Panc1 (cell line): ENCODE measurements around the gene JPH3. TPM values are rescaled to one million over a fixed set of nuclear protein-coding genes. Genes with fewer than 3 reads are reported as not detected.

ENCODE experiments used
- ATAC-seq: fragments of 200-7000 bp; cut with Tn5 transposase; 2 replicates; pipeline ENCODE4 v1.9.1; 2020; ENCODE audit warnings: mild to moderate bottlenecking, moderate library complexity
- BruUV-seq: library from RNA; stranded (reverse); fragments of 400-500 nt; replicated peaks from 2 replicates; lab custom pipeline; 2021; lab: Mats Ljungman, UMichigan
- CTCF ChIA-PET: fragments of 300-600 bp; sonication (Branson Sonifier 250); formaldehyde crosslinking; loops from one replicate; lab custom pipeline; 2022; ENCODE audit warnings: antibody characterized with exemption; lab: Charles Lee
- POLR2A ChIA-PET: fragments of 300-600 bp; sonication (Branson Sonifier 250); formaldehyde crosslinking; loops from one replicate; lab custom pipeline; 2022; ENCODE audit warnings: antibody characterized with exemption; lab: Charles Lee
- DNase-seq: peaks from one replicate; pipeline ENCODE4 v3.0.0-alpha.2; 2010; ENCODE audit warnings: low read depth, low spot score
- H3K27ac ChIP-seq: 2 replicates; pipeline ENCODE4 v1.5.1; 2011; ENCODE audit warnings: mild to moderate bottlenecking, low read length, inconsistent platforms
- H3K27me3 ChIP-seq: fragments of 200-500 bp; sonication (Bioruptor generic); 2 replicates; pipeline ENCODE4 v1.6.0; 2014; ENCODE audit warnings: low read length, inconsistent platforms; ENCODE audit not compliant: control insufficient read depth, insufficient read depth
- H3K36me3 ChIP-seq: fragments of 200-500 bp; sonication (Bioruptor generic); 2 replicates; pipeline ENCODE4 v1.5.1; 2014; ENCODE audit warnings: inconsistent platforms, mild to moderate bottlenecking, low read length, moderate library complexity; ENCODE audit not compliant: control insufficient read depth, insufficient read depth
- H3K4me1 ChIP-seq: 2 replicates; pipeline ENCODE4 v1.5.1; 2011; ENCODE audit warnings: inconsistent platforms, mild to moderate bottlenecking, low read length, moderate library complexity; ENCODE audit not compliant: control insufficient read depth, insufficient read depth
- H3K4me3 ChIP-seq, 2 experiments: 2 replicates each; pipeline ENCODE4 v1.5.1; 2011 to 2012; ENCODE audit warnings: low read depth in 2 of 2, low read length in 2 of 2, mild to moderate bottlenecking in 2 of 2, inconsistent platforms in 1 of 2, moderate library complexity in 1 of 2
- H3K9me3 ChIP-seq: fragments of 200-500 bp; sonication (Bioruptor generic); 2 replicates; pipeline ENCODE4 v1.5.1; 2014; ENCODE audit warnings: low read depth, mild to moderate bottlenecking, inconsistent platforms, low read length, moderate library complexity; ENCODE audit not compliant: control insufficient read depth, insufficient read depth
- POLR2AphosphoS5 ChIP-seq: IDR thresholded peaks from 2 replicates; pipeline ENCODE4 v1.6.1; 2012; ENCODE audit warnings: mild to moderate bottlenecking, low read depth, low read length, moderate library complexity
- SIN3A ChIP-seq: IDR thresholded peaks from 2 replicates; pipeline ENCODE4 v1.6.1; 2012; ENCODE audit warnings: low read depth, mild to moderate bottlenecking, low read length, moderate library complexity, borderline replicate concordance; ENCODE audit not compliant: insufficient read depth
- TCF7L2 ChIP-seq: IDR thresholded peaks from 2 replicates; pipeline ENCODE4 v1.6.1; 2011; ENCODE audit warnings: mild to moderate bottlenecking, low read depth, low read length, inconsistent platforms
- in situ Hi-C: cut with HindIII; loops from 2 replicates; pipeline ENCODE4 v1.10.0; 2016; ENCODE audit warnings: low sequenced_read_pairs, low pct_unique_long_range_greater_than_20kb
- intact Hi-C: fragments of 100-400 bp; cut with micrococcal nuclease; formaldehyde crosslinking; loops from one replicate; pipeline ENCODE4 v1.10.0; 2022; ENCODE audit not compliant: unreplicated experiment
- total RNA-seq: library from RNA; stranded (reverse); gene quantifications from one replicate; pipeline ENCODE4 v1.2.1, GENCODE V29; 2021; ENCODE audit not compliant: unreplicated experiment
- TF ChIP-seq, protein P1 (sequence below), 2 experiments: IDR thresholded peaks; 2 replicates each; pipeline ENCODE4 v1.6.1; 2011 to 2012; ENCODE audit warnings: low read depth in 2 of 2, control low read depth in 1 of 2, low read length in 1 of 2, mild to moderate bottlenecking in 1 of 2, moderate library complexity in 1 of 2; ENCODE audit not compliant: insufficient read depth in 1 of 2
- TF ChIP-seq, protein P2 (sequence below): fragments of 450-650 bp; IDR thresholded peaks from 2 replicates; pipeline ENCODE4 v1.5.1; 2017; ENCODE audit warnings: mild to moderate bottlenecking

Gene JPH3
- total RNA-seq, 1 experiment from 2014 or later, result 1.2 TPM

DNA sequence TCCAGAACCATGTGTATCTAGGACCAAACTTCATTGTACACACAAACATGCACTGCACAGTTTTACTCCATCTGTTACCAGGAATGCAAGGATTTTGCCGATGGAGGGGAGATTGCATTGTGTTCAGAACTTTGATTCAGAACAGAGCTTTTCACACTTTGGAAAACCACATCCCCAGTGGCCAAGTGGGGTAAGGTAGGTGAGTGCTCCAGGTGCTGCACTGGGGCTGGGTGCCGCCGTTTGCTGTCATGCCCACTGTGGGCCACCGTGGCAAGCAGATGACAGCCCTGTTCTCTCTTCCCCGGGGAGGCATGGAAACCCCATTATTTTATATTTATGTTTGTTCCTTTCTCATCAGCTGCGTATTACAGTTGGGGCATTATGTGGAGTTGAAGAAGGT lies 29.3 kb upstream of the JPH3 start:
- no peak for DNase-seq
- ChIA-PET CTCF (interaction anchor here (0.6 to 0.7 kb wide), 2 partner anchors 1056 to 1965 kb away, joined by 3 to 4 read pairs; no protein-coding TSS in a partner anchor), POLR2A (no interaction called here)
- intact Hi-C loops, result no loop called here
- Histone ChIP-seq H3K4me3 (no peak overlapping the region), H3K27me3 (no peaks in the 10 kb centered on the region), H3K36me3 (no peaks in the 10 kb centered on the region), H3K9me3 (no peaks in the 10 kb centered on the region), H3K27ac (no peak overlapping the region), H3K4me1 (peaks cover 10% of the 10 kb centered on the region)
- TF ChIP-seq SIN3A (no peak), POLR2AphosphoS5 (no peak), TCF7L2 (no peak)
- TF ChIP-seq, protein P1, sequence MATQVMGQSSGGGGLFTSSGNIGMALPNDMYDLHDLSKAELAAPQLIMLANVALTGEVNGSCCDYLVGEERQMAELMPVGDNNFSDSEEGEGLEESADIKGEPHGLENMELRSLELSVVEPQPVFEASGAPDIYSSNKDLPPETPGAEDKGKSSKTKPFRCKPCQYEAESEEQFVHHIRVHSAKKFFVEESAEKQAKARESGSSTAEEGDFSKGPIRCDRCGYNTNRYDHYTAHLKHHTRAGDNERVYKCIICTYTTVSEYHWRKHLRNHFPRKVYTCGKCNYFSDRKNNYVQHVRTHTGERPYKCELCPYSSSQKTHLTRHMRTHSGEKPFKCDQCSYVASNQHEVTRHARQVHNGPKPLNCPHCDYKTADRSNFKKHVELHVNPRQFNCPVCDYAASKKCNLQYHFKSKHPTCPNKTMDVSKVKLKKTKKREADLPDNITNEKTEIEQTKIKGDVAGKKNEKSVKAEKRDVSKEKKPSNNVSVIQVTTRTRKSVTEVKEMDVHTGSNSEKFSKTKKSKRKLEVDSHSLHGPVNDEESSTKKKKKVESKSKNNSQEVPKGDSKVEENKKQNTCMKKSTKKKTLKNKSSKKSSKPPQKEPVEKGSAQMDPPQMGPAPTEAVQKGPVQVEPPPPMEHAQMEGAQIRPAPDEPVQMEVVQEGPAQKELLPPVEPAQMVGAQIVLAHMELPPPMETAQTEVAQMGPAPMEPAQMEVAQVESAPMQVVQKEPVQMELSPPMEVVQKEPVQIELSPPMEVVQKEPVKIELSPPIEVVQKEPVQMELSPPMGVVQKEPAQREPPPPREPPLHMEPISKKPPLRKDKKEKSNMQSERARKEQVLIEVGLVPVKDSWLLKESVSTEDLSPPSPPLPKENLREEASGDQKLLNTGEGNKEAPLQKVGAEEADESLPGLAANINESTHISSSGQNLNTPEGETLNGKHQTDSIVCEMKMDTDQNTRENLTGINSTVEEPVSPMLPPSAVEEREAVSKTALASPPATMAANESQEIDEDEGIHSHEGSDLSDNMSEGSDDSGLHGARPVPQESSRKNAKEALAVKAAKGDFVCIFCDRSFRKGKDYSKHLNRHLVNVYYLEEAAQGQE (IDR thresholded peaks at IDR 0.05; ENCODE audit: insufficient read depth in 1 of 2, low read depth in 2 of 2, low read length in 1 of 2), result no peak
- TF ChIP-seq, protein P2, sequence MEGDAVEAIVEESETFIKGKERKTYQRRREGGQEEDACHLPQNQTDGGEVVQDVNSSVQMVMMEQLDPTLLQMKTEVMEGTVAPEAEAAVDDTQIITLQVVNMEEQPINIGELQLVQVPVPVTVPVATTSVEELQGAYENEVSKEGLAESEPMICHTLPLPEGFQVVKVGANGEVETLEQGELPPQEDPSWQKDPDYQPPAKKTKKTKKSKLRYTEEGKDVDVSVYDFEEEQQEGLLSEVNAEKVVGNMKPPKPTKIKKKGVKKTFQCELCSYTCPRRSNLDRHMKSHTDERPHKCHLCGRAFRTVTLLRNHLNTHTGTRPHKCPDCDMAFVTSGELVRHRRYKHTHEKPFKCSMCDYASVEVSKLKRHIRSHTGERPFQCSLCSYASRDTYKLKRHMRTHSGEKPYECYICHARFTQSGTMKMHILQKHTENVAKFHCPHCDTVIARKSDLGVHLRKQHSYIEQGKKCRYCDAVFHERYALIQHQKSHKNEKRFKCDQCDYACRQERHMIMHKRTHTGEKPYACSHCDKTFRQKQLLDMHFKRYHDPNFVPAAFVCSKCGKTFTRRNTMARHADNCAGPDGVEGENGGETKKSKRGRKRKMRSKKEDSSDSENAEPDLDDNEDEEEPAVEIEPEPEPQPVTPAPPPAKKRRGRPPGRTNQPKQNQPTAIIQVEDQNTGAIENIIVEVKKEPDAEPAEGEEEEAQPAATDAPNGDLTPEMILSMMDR, result no peak
- no TSS peak for BruUV-seq
- ATAC-seq, result no peak
- in situ Hi-C loops, result no loop called here

DNA sequence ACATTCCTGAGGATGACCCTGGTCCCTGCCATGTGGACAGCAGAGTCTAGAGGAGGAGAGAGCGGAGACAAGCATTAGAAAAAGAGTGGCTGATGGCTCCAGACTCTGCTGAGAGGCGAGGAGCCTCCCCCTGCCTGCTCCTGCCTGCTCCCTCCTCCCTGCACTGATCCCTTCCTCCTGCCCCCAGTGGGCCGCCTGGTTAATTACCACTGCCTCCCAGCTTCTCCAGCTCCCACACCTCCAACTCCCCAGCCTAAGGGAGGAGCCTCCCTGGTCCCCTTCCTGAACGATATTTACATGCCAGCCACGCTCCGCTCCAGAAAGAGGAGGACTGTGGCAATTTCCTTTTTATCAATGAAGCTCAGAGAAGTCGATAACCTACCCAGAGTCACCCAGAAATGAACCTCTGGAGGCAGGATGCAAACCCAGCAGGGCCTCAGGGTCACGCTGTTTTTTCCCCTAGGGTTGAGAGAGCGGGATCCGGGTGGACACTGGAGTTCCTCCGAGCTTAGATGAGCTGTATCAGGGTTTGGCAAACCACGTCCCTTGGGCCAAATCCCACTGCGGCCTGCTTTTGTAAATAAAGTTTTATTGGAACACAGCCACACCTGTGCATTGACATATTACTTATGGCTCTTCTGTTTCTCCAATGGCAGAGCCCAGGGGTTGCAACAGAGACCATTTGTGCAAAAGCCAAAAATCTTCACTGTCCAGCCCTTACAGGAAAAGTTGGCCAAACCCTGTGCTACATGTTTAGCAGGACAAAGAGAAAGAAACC lies 27.1 kb upstream of the JPH3 start:
- no peaks in the 10 kb centered on the region for H3K9me3 ChIP-seq
- TF ChIP-seq POLR2AphosphoS5 (no peak), TCF7L2 (no peak), SIN3A (no peak)
- TF ChIP-seq, protein P2, result no peak
- TF ChIP-seq, protein P1 (IDR thresholded peaks at IDR 0.05; ENCODE audit: insufficient read depth in 1 of 2, low read depth in 2 of 2, low read length in 1 of 2), result no peak
- in situ Hi-C loops (no loop called here), intact Hi-C loops (no loop called here)
- CTCF ChIA-PET, result no interaction called here
- POLR2A ChIA-PET, result no interaction called here
- no peak for ATAC-seq
- no peak for DNase-seq
- peaks cover 10% of the 10 kb centered on the region for H3K4me1 ChIP-seq
- no peak overlapping the region for H3K27ac ChIP-seq
- H3K4me3 ChIP-seq, result no peak overlapping the region
- H3K27me3 ChIP-seq, result no peaks in the 10 kb centered on the region
- BruUV-seq, result no TSS peak
- no peaks in the 10 kb centered on the region for H3K36me3 ChIP-seq
